OCI-LY3 (cell line): Measurements from ENCODE around the gene ZNF366.

Source experiments
- CTCF ChIP-seq: fragments of 200-600, 300-600 bp; sonication (generic); IDR thresholded peaks from 2 replicates; pipeline ENCODE4 v1.5.1; 2014; ENCODE audit warnings: antibody characterized with exemption, low read length, low read depth
- EZH2phosphoT487 ChIP-seq: fragments of 200-600 bp; shearing (Covaris generic); IDR thresholded peaks from 2 replicates; pipeline ENCODE4 v1.6.1; 2018; ENCODE audit warnings: antibody characterized with exemption, mixed run types, low read depth

- no peak for TF ChIP-seq CTCF
- no peak for TF ChIP-seq EZH2phosphoT487
Measured at GRCh38 chr5:72505016-72505415, 2.2 kb downstream of the ZNF366 start.
